Natural killer cell (primary cell): ENCODE data around the gene TMEM190. TPM values are rescaled to one million over a fixed set of nuclear protein-coding genes. Genes with fewer than 3 reads are reported as not detected.
A peak's percentile ranks its signal among the peaks of the same experiment; 100 is the strongest.

Experiments
- ATAC-seq, 3 donors: fragments of 150-1000 bp in 2 of 3; fragments of 200-7000 bp in 1 of 3; cut with Tn5 transposase; 1 replicate in 1 of 3; 2 replicates in 2 of 3; pipeline ENCODE4 v1.10.0; 2021; ENCODE audit warnings: mild to moderate bottlenecking in 2 of 3, moderate library complexity in 2 of 3
- DNase-seq, 2 donors: peaks; one replicate each; pipeline versions ENCODE4 v3.0.0 to v3.0.0-alpha.2; 2013 to 2021; ENCODE audit warnings: mixed read lengths in 1 of 2
- H3K27ac ChIP-seq: one replicate; pipeline ENCODE4 v1.5.1; 2013; ENCODE audit warnings: mild to moderate bottlenecking, low read length
- H3K27me3 ChIP-seq: one replicate; pipeline ENCODE4 v1.6.1; 2013; ENCODE audit warnings: low read length; ENCODE audit not compliant: control insufficient read depth, insufficient read depth
- H3K36me3 ChIP-seq: one replicate; pipeline ENCODE4 v1.6.1; 2013; ENCODE audit warnings: low read length; ENCODE audit not compliant: control insufficient read depth, insufficient read depth
- H3K4me1 ChIP-seq: one replicate; pipeline ENCODE4 v1.6.1; 2013; ENCODE audit warnings: low read length; ENCODE audit not compliant: control insufficient read depth, insufficient read depth
- H3K4me3 ChIP-seq: one replicate; pipeline ENCODE4 v1.5.1; 2013; ENCODE audit warnings: low read length
- H3K9me3 ChIP-seq: one replicate; pipeline ENCODE4 v1.6.1; 2013; ENCODE audit warnings: low read length; ENCODE audit not compliant: control insufficient read depth, insufficient read depth
- H3K27ac Mint-ChIP-seq, 2 donors: one replicate each; pipeline ENCODE4 v1.8.0; 2022; ENCODE audit warnings: mild to moderate bottlenecking in 2 of 2, mixed read lengths in 2 of 2, moderate library complexity in 1 of 2
- H3K27me3 Mint-ChIP-seq, 2 donors: one replicate each; pipeline ENCODE4 v1.8.0; 2022; ENCODE audit warnings: low read depth in 2 of 2, mixed read lengths in 2 of 2
- H3K36me3 Mint-ChIP-seq: one replicate; pipeline ENCODE4 v1.8.0; 2022; ENCODE audit warnings: mixed read lengths
- H3K4me1 Mint-ChIP-seq, 2 donors: one replicate each; pipeline ENCODE4 v1.8.0; 2022; ENCODE audit warnings: mixed read lengths in 2 of 2
- H3K4me3 Mint-ChIP-seq: one replicate; pipeline ENCODE4 v1.8.0; 2022; ENCODE audit warnings: mild to moderate bottlenecking, moderate library complexity, mixed read lengths
- H3K9me3 Mint-ChIP-seq, 2 donors: one replicate each; pipeline ENCODE4 v1.8.0; 2022; ENCODE audit warnings: mixed read lengths in 2 of 2
- CTCF ChIP-seq: fragments of 200-600 bp; IDR thresholded peaks from one replicate; pipeline ENCODE4 v1.8.0; 2022; ENCODE audit warnings: antibody characterized with exemption
- WGBS: methylation state at CpG from one replicate; pipeline ENCODE4 v1.1.7; 2013; ENCODE audit warnings: missing lambda C conversion rate; ENCODE audit not compliant: insufficient coverage; 5-methylcytosine and 5-hydroxymethylcytosine counted together
- intact Hi-C: fragments of 100-400 bp; cut with micrococcal nuclease; formaldehyde crosslinking; loops from one replicate; pipeline ENCODE4 v1.14.2; 2022
- total RNA-seq, 4 donors: library from RNA; stranded (reverse); fragments of 120-200 nt in 1 of 4; gene quantifications; one replicate each; pipeline versions ENCODE4 v1.2.3 to v1.2.4, GENCODE V29; 2013 to 2022

The TMEM190 gene
- total RNA-seq, 3 donors from 2014 or later (not counting 1 experiment from before 2014, with no cell fraction given) = not detected

DNA sequence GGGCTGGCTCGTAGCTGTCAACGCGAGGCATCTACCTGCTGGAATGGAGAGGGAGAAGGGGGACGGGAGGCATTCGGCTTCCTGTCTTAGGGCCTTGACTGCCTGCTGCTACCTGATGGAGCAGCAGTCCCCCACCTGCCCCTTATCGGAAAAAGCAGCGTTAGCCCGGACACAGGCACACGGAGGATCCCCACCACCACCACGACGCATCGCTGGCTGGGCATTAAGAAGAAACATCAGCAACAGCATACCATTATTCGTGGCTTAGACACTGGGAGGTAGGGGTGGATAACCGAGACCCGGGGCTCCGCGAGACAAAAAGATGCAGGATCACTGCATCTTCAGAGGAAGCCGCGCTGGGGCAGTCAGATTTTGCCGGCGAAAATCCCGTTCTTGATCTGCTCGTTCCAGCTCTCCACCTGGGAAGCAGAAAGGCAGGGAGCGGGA lies 23.2 kb upstream of the TMEM190 start:
- H3K27ac ChIP-seq = no peak overlapping the region

GRCh38 chr19:55353803-55354697 lies 22.6 kb upstream of the TMEM190 start:
- H3K9me3 Mint-ChIP-seq = no peaks in the 10 kb centered on the region
- H3K4me1 Mint-ChIP-seq = peaks cover 4 to 31% of the 10 kb centered on the region in 2 donors
- no peak for TF ChIP-seq CTCF
- H3K9me3 ChIP-seq = no peaks in the 10 kb centered on the region
- H3K27me3 ChIP-seq = peaks cover 28% of the 10 kb centered on the region
- peak overlapping the region; percentile 29 for H3K4me3 ChIP-seq
- no peaks in the 10 kb centered on the region for H3K36me3 Mint-ChIP-seq
- peaks cover 21% of the 10 kb centered on the region for H3K4me1 ChIP-seq
- intact Hi-C loops = no loop called here
- no peak overlapping the region for H3K27ac ChIP-seq
- ATAC-seq (peak; percentile 79 to 91 (median 89)), DNase-seq (peak; percentile 67 to 82)
- no peaks in the 10 kb centered on the region for H3K36me3 ChIP-seq
- peak overlapping the region in 1 of 2 donors; percentile 77 for H3K27ac Mint-ChIP-seq
- peak overlapping the region; percentile 86 for H3K4me3 Mint-ChIP-seq
- H3K27me3 Mint-ChIP-seq = peaks cover 32 to 40% of the 10 kb centered on the region in 2 donors
- WGBS = 2% methylated on average over 72 of the region's 72 CpGs

More for the DNA sequence above, 23.2 kb upstream of the TMEM190 start:
- H3K4me1 ChIP-seq = peaks cover 21% of the 10 kb centered on the region
- Mint-ChIP-seq H3K4me3 (peak overlapping the region; percentile 86), H3K9me3 (no peaks in the 10 kb centered on the region), H3K36me3 (no peaks in the 10 kb centered on the region), H3K27ac (peak overlapping the region in 1 of 2 donors; percentile 77), H3K4me1 (peaks cover 4 to 31% of the 10 kb centered on the region in 2 donors), H3K27me3 (peaks cover 32 to 40% of the 10 kb centered on the region in 2 donors)
- DNase-seq (peak in 1 of 2 donors; percentile 33), ATAC-seq (peak in 2 of 3 donors; percentile 2)
- peaks cover 28% of the 10 kb centered on the region for H3K27me3 ChIP-seq
- intact Hi-C loops = no loop called here
- no peaks in the 10 kb centered on the region for H3K36me3 ChIP-seq
- peak overlapping the region; percentile 29 for H3K4me3 ChIP-seq
- no peak for TF ChIP-seq CTCF
- no peaks in the 10 kb centered on the region for H3K9me3 ChIP-seq
- WGBS = 3% methylated on average over 23 of the region's 24 CpGs

DNA sequence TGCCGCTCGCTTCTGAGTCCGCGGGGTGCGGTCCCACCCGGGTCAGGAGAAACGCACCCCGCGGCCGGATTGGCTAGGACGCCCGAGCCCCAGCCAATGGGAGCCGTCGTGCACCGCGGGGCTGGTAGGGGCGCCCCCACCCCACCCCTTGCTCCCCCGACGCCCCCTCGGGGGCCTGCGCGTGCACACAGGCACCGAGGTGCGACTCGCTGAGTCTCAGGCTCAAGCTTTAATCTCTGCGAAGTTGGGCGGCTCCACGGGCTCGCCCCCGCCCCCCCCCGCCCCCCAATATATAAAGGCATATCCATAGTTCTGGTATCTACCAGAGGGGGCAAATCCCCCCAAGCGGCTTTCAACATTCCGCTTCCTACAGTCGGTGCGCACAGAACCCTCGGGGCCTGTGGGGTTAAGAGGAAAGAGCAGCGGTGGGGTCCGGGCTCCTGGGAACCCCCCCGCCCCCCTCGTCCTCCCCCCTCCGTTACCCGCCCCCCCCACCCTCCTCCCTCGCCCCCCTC lies 21.9 kb upstream of the TMEM190 start, which contains the start of gene COX6B2:
Gene COX6B2 (minus strand): TSS at position 22 of the 515 bp plus-strand sequence. CDS start 198 bp downstream, outside the sequence.
- DNase-seq (no peak), ATAC-seq (no peak)
- Histone ChIP-seq H3K4me3 (peak within 1 kb of the TSS; percentile 29), H3K36me3 (no peaks in the 10 kb centered on the region), H3K9me3 (no peaks in the 10 kb centered on the region), H3K27me3 (peaks cover 28% of the 10 kb centered on the region), H3K27ac (no peak within 1 kb of the TSS), H3K4me1 (peaks cover 21% of the 10 kb centered on the region)
- Mint-ChIP-seq H3K4me3 (peak within 1 kb of the TSS; percentile 86), H3K9me3 (no peaks in the 10 kb centered on the region), H3K4me1 (peaks cover 4 to 31% of the 10 kb centered on the region in 2 donors), H3K27me3 (peaks cover 32 to 40% of the 10 kb centered on the region in 2 donors), H3K27ac (peak within 1 kb of the TSS in 1 of 2 donors; percentile 77), H3K36me3 (no peaks in the 10 kb centered on the region)
- WGBS = 5% methylated on average over 30 of the region's 43 CpGs
- TF ChIP-seq CTCF = no peak
- intact Hi-C loops = no loop called here
